BE2C (cell line): ENCODE measurements around the gene PHF14.

Experiments used
- DNase-seq: peaks from one replicate; pipeline ENCODE4 v3.0.0-alpha.2; 2020
- H3K27me3 ChIP-seq: fragments of 250-450 bp; sonication (Bioruptor Pico); 2 replicates; pipeline ENCODE4 v1.5.1; 2020; ENCODE audit warnings: mild to moderate bottlenecking
- H3K36me3 ChIP-seq: fragments of 250-450 bp; sonication (Bioruptor Pico); 2 replicates; pipeline ENCODE4 v1.5.1; 2020; ENCODE audit warnings: mild to moderate bottlenecking
- H3K4me1 ChIP-seq: fragments of 250-450 bp; sonication (Bioruptor Pico); 2 replicates; pipeline ENCODE4 v1.5.1; 2020
- H3K4me3 ChIP-seq: 2 replicates; pipeline ENCODE4 v1.5.1; 2011; ENCODE audit warnings: low read depth, low read length
- H3K9me3 ChIP-seq: fragments of 250-450 bp; sonication (Bioruptor Pico); 2 replicates; pipeline ENCODE4 v1.5.1; 2020
- CTCF ChIP-seq: IDR thresholded peaks from 2 replicates; pipeline ENCODE4 v1.5.1; 2012; ENCODE audit warnings: mild to moderate bottlenecking, low read depth, low read length

The PHF14 gene

GRCh38 chr7:11083214-11083568 is 109.5 kb downstream of the PHF14 start:
- no peak for DNase-seq
- Histone ChIP-seq H3K9me3 (no peaks in the 10 kb centered on the region), H3K36me3 (no peaks in the 10 kb centered on the region; the same call in 1 of the 2 replicates), H3K27me3 (no peaks in the 10 kb centered on the region), H3K4me3 (no peak overlapping the region), H3K4me1 (peaks cover 3% of the 10 kb centered on the region; the same call in 1 of the 2 replicates)
- TF ChIP-seq CTCF: no peak

GRCh38 chr7:11104578-11104977 is 130.9 kb downstream of the PHF14 start:
- Histone ChIP-seq H3K4me3 (no peak overlapping the region), H3K9me3 (no peaks in the 10 kb centered on the region), H3K27me3 (no peaks in the 10 kb centered on the region), H3K36me3 (no peaks in the 10 kb centered on the region), H3K4me1 (no peaks in the 10 kb centered on the region)
- DNase-seq: no peak
- TF ChIP-seq CTCF: no peak

- Histone ChIP-seq H3K36me3 (peaks cover 6% of the 10 kb centered on the region; the same call in 1 of the 2 replicates), H3K27me3 (no peaks in the 10 kb centered on the region), H3K9me3 (no peaks in the 10 kb centered on the region), H3K4me1 (no peaks in the 10 kb centered on the region), H3K4me3 (no peak overlapping the region)
- DNase-seq: no peak
- TF ChIP-seq CTCF: no peak
Observed at GRCh38 chr7:11109659-11110058, 136.0 kb downstream of the PHF14 start.

GRCh38 chr7:11120068-11120664 is 146.5 kb downstream of the PHF14 start:
- Histone ChIP-seq H3K36me3 (peaks cover 15% of the 10 kb centered on the region), H3K27me3 (no peaks in the 10 kb centered on the region)

GRCh38 chr7:11120675-11121220 is 147.1 kb downstream of the PHF14 start:
- no peak for DNase-seq
- Histone ChIP-seq H3K4me1 (no peaks in the 10 kb centered on the region), H3K9me3 (no peaks in the 10 kb centered on the region), H3K4me3 (no peak overlapping the region), H3K27me3 (no peaks in the 10 kb centered on the region), H3K36me3 (peaks cover 15% of the 10 kb centered on the region)
- TF ChIP-seq CTCF: no peak

More at GRCh38 chr7:11120068-11120664, 146.5 kb downstream of the PHF14 start:
- Histone ChIP-seq H3K4me3 (no peak overlapping the region), H3K4me1 (no peaks in the 10 kb centered on the region), H3K9me3 (no peaks in the 10 kb centered on the region)
- no peak for DNase-seq
- TF ChIP-seq CTCF: no peak

GRCh38 chr7:11124856-11125559 is 151.3 kb downstream of the PHF14 start:
- Histone ChIP-seq H3K9me3 (no peaks in the 10 kb centered on the region), H3K27me3 (no peaks in the 10 kb centered on the region), H3K36me3 (peaks cover 4% of the 10 kb centered on the region), H3K4me3 (no peak overlapping the region), H3K4me1 (no peaks in the 10 kb centered on the region)
- DNase-seq: no peak
- no peak for TF ChIP-seq CTCF
